ENCODE data around the gene IL19. TPM values are rescaled to one million over a fixed set of nuclear protein-coding genes. Genes with fewer than 3 reads are reported as not detected.
A peak's percentile ranks its signal among the peaks of the same experiment; 100 is the strongest.

IL19 gene
- polyA plus RNA-seq, 1 of the 3 experiments (the other 2 are of a cell fraction) = not detected

GRCh38 chr1:206736878-206737728 lies 33.5 kb upstream of the IL19 start (continued):
- TF ChIP-seq IRF3 (IDR thresholded peaks at IDR 0.05; ENCODE audit: low read depth, low read length) (no peak), GATA2 (CRISPR knock-in tag; IDR thresholded peaks at IDR 0.05) (no peak), MXI1 (IDR thresholded peaks at IDR 0.05; ENCODE audit: low read depth, low read length) (no peak)

GRCh38 chr1:206737729-206738201 lies 32.8 kb upstream of the IL19 start:
- H3K27ac ChIP-seq (ENCODE audit: low read depth in 2 of 2, low read length in 1 of 2) = no peak overlapping the region
- no peak overlapping the region for H3K9ac ChIP-seq
- no peaks in the 10 kb centered on the region for H3K9me3 ChIP-seq
- WGBS (ENCODE audit: low lambda C conversion rate) = 92% methylated on average over 3 of the region's 3 CpGs
- ChIA-PET CTCF (interaction anchor here (0.9 to 16.7 kb wide), 6 partner anchors 11 to 244 kb away, joined by 3 to 380 read pairs (median 5); no protein-coding TSS in a partner anchor), POLR2A (no interaction called here)
- peaks cover 5% of the 10 kb centered on the region; the same call in 1 of the 2 replicates for H4K20me1 ChIP-seq (ENCODE audit: insufficient read depth)
- H3F3A ChIP-seq (replicated peaks; ENCODE audit: insufficient read depth) = no peaks in the 10 kb centered on the region
- peaks cover 11 to 15% of the 10 kb centered on the region in 2 experiments for H3K36me3 ChIP-seq (replicated peaks in 1 of 2; ENCODE audit: control insufficient read depth in 1 of 2, insufficient read depth in 2 of 2, low read length in 1 of 2)
- no peak for TF ChIP-seq RAD21 (IDR thresholded peaks at IDR 0.05; ENCODE audit: low read length)
- TF ChIP-seq TAF1 (IDR thresholded peaks at IDR 0.05; ENCODE audit: borderline replicate concordance, low read depth, low read length) = no peak
- TF ChIP-seq MAX (IDR thresholded peaks at IDR 0.05; ENCODE audit: low read depth) = no peak
- no peaks in the 10 kb centered on the region for H3K9me2 ChIP-seq
- H3K4me1 ChIP-seq (ENCODE audit: control insufficient read depth in 1 of 2, insufficient read depth in 2 of 2, low read depth in 1 of 2, low read length in 1 of 2) = peaks cover 0 to 2% of the 10 kb centered on the region in 2 experiments; a peak in 1 of 4 replicates
- no peaks in the 10 kb centered on the region for H3K27me3 ChIP-seq (ENCODE audit: insufficient read depth)
- H3K79me2 ChIP-seq (ENCODE audit: insufficient read depth) = no peaks in the 10 kb centered on the region
- H3K4me3 ChIP-seq (ENCODE audit: low read depth in 2 of 2, low read length in 1 of 2) = no peak overlapping the region
- no peak for DNase-seq
- no peak overlapping the region for H2AFZ ChIP-seq (ENCODE audit: low read depth)
- no peak overlapping the region for H3K4me2 ChIP-seq

GRCh38 chr1:206738370-206739366 lies 31.9 kb upstream of the IL19 start:
- Histone ChIP-seq H2AFZ (ENCODE audit: low read depth) (no peak overlapping the region), H3K27me3 (ENCODE audit: insufficient read depth) (no peaks in the 10 kb centered on the region), H3K9me2 (no peaks in the 10 kb centered on the region), H3K4me2 (no peak overlapping the region), H3K4me3 (ENCODE audit: low read depth in 2 of 2, low read length in 1 of 2) (no peak overlapping the region), H3K27ac (ENCODE audit: low read depth in 2 of 2, low read length in 1 of 2) (no peak overlapping the region), H3K4me1 (ENCODE audit: control insufficient read depth in 1 of 2, insufficient read depth in 2 of 2, low read depth in 1 of 2, low read length in 1 of 2) (peaks cover 0 to 2% of the 10 kb centered on the region in 2 experiments; a peak in 1 of 4 replicates), H3K36me3 (replicated peaks in 1 of 2; ENCODE audit: control insufficient read depth in 1 of 2, insufficient read depth in 2 of 2, low read length in 1 of 2) (peaks cover 11 to 14% of the 10 kb centered on the region in 2 experiments), H3F3A (replicated peaks; ENCODE audit: insufficient read depth) (no peaks in the 10 kb centered on the region), H4K20me1 (ENCODE audit: insufficient read depth) (peaks cover 5% of the 10 kb centered on the region; the same call in 1 of the 2 replicates), H3K9ac (no peak overlapping the region), H3K79me2 (ENCODE audit: insufficient read depth) (no peaks in the 10 kb centered on the region), H3K9me3 (no peaks in the 10 kb centered on the region)
- TF ChIP-seq CTCF (IDR thresholded peaks at IDR 0.05) (peak; percentile 46), RAD21 (IDR thresholded peaks at IDR 0.05; ENCODE audit: low read length) (peak; percentile 34; the same call in 1 of the 2 replicates), POLR2AphosphoS5 (IDR thresholded peaks at IDR 0.05; ENCODE audit: low read depth, low read length) (no peak)
- CTCF ChIA-PET = interaction anchor here (0.7 to 16.7 kb wide), 9 partner anchors 12 to 243 kb away, joined by 3 to 380 read pairs (median 5); no protein-coding TSS in a partner anchor
- no peak for DNase-seq
- POLR2A ChIA-PET = no interaction called here
- WGBS (ENCODE audit: low lambda C conversion rate) = 92% methylated on average over 3 of the region's 3 CpGs
